Germinal center (tissue), 1 donor: ENCODE data around the gene WDR82.

Experiments
- DNase-seq: peaks from one replicate; pipeline ENCODE4 v3.0.0; 2012; ENCODE audit warnings: mixed read lengths, low spot score

WDR82 gene

DNA sequence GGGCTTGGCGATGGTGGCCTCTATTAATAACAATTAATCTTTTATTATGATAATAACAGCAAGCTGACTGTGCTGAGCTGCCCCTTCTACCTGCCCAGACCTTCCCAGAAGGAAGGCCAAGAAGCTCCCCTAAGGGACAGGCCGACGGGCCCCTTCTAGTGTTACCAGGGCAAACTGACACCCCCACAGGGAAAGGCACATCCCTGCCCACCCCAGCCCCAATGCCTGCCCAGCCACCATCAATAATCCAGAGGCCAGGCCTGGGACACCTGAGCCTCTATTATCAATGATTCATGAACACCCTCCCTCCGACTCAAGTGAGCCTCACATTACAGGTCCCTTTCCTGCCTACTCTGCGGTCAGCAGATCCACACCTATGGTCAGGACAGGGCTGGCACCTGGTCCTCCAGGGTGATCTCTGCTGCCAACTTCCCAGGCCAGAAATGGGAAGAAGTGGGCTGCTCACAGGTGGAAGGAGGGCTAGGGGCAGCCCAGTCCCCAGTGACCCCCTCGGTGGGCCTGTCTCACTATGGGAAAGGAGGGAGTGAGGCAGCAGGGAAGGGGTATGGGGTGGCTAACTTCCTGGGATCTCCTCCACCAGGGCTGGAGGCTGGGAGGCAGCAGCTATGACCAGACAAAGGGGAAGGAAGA, 41.3 kb downstream of the WDR82 start:
- no peak for DNase-seq

DNA sequence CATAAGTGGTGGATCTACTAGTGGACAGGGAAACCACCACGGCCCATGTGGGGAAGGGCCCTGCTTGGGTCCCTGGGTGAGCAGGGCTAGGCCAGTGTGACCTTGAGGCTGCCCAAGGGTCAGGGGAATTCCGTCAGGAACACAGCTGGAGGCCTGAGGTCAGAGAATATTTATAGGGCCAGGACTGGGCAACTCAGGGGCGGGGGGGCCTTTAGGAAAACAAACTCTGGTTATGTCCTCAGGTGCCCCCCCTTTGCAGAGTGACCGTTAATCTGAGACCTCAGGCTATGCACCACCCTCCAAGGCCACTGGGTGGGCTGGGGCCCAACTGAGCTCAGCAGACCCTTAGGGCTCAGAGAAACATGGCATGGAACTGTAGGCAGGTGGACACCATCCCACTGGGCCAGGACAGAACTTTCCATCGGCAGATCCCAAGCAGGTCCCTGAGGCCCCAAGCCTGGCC, 42.0 kb downstream of the WDR82 start:
- no peak for DNase-seq

DNA sequence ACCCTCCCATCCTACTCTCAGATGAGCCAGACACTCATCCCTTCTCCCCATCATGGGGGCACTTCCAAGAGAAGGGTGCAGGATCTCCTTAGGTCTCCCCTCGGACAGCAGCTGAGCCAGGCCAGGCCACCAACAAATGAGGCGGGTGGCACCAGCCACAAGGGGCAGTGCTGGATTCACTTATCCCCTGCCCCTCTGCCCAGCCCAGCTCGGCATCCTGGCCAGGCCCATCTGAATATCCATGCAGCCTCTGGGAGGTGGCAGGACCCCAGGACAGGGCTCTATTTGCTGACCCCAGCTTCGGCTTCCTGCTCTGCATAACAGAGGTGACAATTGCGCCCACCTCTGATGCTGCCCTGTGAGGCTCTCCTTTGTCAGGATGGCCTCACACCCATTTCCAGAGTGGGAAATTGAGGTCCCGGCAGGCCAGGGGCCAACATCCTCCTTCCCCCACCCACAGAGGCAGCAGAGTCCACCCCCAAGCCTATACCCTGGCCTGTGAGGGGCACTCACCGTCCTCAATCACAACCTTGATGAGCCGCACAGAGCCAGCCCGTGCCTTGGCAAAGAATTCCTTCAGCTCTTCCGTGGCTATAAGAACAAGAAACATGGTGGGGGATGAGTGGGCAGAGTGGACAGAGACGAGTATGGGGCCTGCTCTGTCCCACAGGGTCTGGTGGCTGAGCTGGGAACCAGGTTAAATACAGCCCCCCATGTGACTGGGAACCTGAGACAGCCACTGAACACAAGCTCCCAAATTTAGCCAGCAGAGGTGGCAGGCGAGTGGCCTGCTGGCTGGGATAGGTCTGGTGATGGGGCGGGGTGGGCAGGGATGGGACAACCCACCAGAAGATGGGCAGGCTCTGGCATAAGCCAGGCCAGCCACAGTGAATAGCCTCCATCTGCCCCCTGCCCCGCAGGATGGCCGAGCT, 43.7 kb downstream of the WDR82 start:
- DNase-seq: no peak

DNA sequence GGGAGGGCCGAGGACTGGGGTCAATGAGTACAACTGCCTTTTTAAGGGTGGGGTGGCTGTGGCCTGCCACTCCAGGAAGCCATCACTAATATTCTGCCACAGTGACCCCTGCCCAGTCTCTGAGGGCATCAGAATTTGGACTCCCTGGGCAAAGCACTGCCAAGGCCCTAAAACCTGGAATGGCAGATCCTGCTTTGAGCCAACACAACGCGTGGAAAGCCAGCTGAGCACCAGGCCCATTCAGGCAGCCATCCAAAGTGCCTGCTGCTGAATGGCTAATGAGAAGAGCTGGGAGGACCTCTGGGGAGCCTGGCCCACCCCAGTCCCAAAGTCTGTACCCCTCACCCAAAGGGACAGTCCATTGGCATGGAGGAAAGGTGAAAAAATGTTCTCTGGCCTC, 44.5 kb downstream of the WDR82 start:
- DNase-seq: no peak

DNA sequence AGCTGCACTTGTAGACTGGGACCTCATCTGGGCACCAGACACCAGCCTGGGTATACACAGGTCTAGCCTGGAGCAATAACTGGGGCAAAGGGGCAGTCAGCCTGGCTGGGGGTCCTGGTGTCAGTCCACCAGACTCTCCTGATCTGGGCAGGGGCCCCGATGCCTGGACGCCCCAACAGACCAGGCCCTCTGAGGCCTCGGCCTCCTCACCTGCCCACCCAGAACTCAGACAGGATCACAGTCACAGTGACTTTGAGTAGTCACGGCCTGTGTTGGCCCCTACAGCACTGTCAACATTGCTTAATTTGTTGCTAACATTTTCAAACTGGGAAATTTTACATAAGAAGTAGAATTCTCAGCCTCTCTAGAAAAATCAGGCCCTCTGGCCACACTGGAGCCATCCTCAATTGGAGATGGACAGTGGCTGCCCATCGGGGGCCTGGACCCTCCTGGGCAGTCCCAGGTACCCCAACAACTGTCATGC, 45.3 kb downstream of the WDR82 start:
- no peak for DNase-seq

DNA sequence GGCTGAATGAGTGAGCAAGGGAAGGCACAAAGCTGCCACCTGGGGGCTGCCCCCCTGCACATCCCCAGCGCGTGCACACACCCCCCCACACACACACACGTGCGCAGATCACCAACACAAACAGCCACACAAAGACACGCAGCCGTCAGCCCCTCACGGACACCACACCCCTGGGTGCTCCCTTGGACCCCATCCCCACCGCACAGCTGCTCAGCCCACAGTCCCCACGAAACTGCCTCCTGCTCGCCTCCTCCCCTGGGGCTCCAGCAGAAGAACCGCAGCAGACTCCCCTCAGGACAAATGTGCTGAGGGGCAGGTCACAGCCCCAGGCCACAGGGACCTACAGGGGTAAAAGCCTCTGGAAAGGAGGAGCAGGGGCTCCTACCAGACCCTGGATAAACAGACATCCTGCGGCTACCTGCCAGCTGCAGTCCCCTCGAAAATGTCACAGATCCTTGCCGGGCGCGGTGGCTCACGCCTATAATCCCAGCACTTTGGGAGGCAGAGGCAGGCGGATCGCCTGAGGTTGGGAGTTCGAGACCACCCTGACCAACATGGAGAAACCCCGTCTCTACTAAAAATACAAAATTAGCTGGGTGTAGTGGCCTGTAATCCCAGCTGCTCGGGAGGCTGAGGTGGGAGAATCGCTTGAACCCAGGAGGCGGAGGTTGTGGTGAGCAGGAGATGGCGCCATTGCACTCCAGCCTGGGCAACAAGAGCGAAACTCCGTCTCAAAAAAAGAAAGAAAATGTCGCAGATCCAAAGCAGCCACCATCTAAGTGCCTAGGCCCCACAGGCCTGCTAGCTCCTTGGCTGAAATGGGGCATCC, 46.0 kb downstream of the WDR82 start:
- no peak for DNase-seq

DNA sequence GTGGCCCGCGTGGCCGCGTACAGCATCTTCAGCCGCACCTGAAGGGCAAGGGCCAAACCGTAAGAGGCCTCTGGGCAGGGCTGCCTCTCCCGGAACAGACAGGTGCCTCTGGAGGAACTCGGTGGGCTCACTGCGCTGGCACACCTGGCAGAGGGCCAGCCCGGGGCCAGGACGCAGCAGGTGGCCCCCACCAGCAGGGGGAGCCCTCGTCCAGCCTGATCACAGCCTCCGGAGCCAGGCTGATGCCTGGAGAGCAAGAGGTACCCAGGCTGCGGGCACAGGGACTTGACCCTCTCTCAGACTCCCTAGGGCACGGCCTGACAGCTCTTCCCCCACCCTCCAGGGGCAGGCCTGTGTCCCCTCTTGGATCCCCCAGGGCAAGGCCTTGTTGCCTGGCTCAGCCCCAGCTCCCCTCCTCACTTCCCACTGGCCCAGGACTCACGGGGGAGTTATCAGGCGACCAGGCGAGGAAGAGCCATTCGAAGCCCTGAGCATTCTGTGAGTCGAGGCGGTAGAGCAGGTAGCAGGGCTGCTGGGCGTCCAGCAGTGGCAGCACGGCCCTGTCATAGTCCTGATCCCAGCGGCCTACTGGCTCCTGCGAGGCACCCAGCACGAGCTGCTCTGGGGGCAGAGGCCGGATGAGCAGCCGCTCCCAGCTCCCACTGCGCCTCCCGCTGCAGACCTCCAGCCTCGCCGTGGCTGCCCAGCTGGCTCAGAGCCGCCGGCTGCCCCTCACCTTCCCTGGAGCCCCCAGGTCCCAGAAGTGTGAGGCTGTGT, 46.8 kb downstream of the WDR82 start:
- DNase-seq: peak; percentile 78

DNA sequence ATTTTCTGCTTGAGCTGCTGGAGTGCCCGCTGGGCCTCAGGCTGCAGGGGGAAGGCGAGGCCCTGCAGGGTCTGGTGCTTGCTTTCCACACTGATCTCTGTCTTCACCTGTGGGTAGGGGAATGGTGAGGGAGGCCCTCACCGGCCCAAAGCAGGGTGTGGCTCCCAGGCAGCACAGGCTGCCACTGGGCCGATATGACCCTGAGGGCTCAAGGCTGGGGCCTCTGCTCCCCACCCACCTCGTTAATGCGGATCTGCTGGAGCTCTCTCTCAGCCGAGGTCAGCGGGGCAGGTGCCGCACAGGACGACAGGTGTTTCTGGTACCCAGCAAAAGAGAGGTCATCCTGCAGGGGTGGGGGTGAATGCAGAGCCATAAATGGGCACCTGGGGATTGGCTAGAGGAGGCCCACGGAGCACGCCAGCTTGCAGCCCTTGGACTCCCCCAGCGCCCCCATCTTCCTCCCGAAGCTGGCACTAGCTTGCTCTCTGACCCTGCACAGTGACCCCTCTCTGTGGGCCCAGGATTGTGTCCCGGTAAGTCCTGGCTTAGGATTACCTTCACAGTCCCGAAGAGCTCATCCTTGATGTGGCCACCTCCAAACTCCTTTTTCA, 47.5 kb downstream of the WDR82 start:
- no peak for DNase-seq

DNA sequence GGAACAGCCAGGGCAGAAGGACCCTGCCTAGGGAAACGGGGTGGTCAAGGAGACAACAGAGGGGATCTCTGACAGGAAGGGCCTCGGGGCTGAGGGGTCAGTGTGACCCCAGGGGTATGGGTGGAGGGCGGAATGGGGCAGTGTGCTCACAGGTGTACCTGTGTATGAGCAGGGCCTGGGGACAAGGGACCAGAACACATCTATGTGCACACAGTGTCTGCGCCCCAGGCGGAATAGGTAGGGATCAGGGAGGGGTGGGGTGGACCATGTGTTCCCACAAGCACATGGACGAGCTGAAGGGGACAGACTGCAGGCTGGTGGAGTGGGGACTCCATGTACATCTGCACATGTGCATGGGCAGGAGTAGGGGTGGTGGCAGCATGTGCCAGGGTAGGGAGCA, 48.0 kb downstream of the WDR82 start:
- no peak for DNase-seq

DNA sequence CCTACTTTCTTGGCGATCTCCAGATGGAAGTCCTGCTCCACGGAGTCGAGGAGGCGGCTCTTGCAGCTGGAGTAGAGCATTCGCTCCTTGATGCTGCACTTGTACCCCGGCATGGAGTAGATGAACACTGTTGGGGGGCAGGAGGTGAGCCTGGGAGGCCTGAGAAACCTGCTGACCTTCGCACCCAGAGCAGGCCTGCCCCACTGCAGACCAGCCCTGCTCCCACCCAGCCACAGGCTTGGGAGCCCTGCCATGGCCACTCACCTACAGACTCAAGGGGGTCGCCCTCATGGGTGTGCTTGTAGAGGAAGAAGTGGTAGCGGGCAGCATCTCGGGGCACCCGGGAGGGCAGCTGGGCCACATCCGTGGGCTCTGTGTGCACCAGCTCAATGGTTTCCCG, 48.8 kb downstream of the WDR82 start:
- DNase-seq: no peak

DNA sequence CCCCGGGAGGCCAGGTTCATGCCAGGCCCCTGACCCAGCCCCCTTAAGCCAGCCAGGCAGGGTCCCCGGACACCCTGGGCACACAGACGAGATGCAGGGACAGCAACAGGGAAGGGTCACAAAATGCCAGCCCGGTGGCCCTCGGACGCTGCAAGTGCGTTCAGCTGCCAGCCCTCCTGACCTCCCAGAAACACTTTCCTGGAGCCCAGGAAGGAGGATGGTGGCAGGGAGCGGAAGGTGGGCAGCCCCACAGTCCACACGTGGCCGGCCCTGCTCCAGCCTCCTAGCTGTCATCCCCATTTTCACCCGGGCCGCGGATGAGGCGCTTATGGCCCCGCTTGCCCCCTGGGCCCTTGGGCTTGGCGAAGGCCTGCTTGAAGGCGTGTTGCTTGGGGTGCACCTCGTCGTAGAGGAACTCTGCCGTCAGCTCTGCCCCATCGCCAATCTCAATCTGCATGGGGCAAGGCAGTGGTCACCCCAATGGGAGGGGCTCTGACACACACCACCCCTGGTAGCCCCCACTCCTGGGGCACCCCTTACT, 49.6 kb downstream of the WDR82 start:
- DNase-seq: no peak

DNA sequence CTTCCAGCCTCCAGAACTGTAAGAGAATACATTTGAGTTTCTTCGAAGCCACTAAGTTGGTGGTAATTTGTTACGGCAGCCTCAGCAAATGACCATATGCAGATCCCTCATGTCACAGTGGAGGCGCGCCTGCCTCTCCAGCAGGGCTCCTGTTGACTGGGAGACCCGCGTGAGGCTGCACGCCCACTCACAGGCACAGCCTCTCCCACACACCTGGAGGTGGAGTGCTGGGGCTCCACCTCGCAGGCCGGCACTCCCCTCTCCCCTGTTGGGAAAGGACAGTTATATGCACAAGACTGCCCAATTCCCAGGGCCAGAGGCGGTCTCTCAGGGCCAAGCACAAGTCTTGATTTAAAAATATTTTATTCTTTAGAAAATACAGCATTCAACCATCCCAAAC, 50.2 kb downstream of the WDR82 start:
- no peak for DNase-seq

DNA sequence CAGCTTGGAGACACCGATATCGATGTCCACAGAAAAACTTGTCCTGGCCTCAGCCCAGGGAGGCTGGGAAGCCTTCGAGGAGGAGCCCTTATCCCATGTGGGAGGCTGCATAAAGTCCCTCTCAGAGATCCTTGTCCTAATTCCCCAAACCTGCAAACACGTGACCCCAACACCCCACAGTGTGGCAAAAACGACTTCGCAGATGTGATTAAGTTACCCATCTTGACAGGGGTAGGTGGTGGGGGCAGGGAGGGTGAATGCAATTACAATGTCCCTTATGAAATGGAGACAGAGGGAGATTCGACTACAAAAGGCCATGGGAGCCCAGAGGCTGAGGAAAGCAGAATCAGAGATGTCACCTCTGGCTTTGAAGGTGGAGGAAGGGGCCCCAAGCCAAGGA, 50.7 kb downstream of the WDR82 start:
- no peak for DNase-seq

DNA sequence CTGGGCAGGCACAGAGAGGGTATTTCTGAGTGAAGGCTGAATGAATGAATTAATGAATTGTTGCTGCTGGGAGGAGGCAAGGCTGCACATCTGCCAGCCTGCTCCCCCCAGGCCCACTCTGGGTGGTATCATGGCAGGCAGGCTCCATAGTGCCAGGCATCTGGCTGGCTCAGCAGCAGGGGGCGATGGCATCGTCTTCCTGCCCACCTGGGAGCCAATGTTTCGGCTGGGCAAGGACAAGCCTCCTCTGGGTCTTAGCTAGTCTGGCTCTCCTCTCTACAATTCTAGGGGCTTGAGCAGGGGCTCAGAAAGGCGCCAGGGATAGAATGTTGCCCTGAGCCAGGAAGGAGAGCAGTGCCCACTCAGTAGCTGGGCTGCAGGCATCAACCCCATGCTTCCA, 51.3 kb downstream of the WDR82 start:
- no peak for DNase-seq

DNA sequence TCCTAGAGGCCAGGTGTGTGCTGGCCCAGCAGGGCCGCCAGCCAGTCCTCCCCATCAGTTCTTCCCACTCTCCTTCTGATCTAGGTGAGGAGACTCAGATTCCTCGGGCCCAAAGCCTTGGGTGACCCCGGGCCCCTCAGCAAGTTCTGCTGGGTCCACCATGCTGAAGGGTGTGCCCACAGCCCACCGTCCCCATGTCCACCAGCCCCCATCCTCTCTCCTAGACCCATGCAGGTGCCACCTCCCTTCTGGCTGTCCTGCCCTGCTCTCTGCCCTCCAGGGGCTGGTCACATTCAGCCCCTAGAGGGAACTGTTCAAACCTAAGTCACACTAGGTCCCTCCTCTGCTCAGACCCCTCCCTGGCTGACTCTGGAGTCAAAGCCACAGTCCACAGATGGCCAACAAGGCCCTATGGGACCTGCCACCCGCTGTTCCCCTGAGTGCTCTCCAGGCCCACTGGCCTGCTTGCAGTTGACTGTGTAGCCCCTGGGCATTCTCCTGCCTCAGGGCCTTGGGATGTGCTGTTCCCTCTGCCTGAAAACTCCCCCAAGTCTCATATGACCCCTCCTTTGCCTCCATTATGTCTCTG, 52.1 kb downstream of the WDR82 start:
- DNase-seq: no peak

DNA sequence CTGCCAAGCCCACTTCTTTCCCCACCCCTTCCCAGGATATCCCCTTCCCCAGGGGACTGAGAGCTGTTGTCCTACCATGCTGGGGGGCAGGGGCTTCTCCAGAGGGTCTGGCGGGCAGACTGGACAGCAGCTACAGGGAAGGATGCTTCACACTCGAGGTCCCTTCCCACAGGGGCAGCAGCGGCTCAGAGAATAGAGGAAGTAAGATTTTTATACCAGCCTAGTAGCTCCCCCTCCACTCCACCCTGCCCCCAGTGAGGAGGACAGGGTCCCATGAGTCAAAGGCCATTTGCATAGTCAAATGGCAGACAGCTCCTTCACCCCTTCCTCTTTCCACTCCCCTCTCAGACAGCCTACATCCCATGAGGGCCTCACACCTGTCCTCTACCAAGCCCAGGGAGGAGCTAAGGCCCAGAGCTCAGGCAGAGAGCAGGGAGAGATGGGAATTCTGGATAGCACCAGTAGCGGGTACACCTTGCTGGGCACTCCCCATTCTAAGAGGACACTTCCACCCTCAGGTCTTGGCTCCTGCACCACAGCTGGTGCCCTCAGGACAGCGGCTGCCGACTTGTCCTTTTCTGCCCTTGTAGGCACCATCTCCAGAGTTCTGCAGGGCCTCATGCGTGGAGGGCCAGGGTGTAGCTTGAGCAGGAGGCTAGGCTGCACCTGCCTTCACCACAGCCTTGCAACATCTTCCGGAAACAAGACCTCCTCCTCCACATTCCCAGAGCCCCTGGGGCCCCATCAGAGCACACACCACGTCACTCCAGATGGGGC, 52.8 kb downstream of the WDR82 start, which contains the start of gene TLR9:
TSS of gene TLR9 (minus strand) at position 194 of the 777 bp plus-strand sequence. CDS start at position 78, 116 bp downstream.
- peak; percentile 91 for DNase-seq

DNA sequence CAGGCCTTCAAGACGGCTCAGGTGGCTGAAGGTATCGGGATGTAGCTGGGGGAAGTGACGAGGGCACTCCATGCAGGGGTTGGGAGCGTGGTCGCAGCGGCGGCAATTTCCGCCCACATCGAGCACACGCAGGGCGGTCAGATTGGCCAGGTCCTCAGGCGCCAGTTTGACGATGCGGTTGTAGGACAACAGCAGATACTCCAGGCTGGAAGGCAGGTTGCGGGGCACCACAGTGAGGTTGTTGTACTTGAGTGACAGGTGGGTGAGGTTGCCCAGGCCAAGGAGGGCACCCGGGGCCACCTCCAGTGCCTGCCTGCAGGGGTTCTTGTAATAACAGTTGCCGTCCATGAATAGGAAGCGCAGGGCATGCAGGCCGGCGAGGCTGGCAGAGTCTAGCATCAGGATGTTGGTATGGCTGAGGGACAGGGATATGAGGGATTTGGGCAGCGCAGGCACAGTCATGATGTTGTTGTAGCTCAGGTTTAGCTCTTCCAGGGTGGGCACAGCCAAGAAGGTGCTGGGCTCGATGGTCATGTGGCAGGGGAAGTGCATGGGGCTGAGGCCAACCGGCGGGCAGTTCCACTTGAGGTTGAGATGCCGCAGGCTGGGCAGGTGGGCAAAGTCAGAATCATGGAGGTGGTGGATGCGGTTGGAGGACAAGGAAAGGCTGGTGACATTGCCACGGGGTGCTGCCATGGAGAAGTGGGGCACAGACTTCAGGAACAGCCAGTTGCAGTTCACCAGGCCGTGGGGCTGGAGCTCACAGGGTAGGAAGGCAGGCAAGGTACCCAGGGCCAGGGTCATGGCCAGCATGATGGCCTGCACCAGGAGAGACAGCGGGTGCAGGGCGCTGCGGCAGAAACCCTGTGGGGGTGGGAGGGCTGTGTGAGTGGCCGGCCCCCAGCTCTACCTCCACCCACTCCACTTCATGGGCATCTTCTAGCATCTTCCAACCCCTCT, 54.7 kb downstream of the WDR82 start:
- no peak for DNase-seq
